GM18517 (cell line): ENCODE results near the gene NDRG3.
"Not testable (repeated sequence)": the region's sequence is repeated elsewhere in the genome, so short reads cannot be mapped to it uniquely, and the experiment has no call there.

Experiments used
- ATAC-seq: cut with Tn5 transposase; IDR thresholded peaks from one replicate; pipeline ENCODE4 v1.9.1; 2021; ENCODE audit warnings: mild to moderate bottlenecking, moderate library complexity; ENCODE audit not compliant: unreplicated experiment

Gene NDRG3

GRCh38 chr20:36646678-36647077 is 99.2 kb downstream of the NDRG3 start:
- no peak for ATAC-seq

GRCh38 chr20:36645998-36646397 is 99.9 kb downstream of the NDRG3 start, which contains the start of gene SLA2:
Gene SLA2 (minus strand): TSS chr20:36646196. CDS start chr20:36641335, 4,861 bp downstream.
- no peak for ATAC-seq

GRCh38 chr20:36645353-36645752 is 100.5 kb downstream of the NDRG3 start:
- ATAC-seq: no peak

GRCh38 chr20:36644706-36645095 is 101.2 kb downstream of the NDRG3 start:
- ATAC-seq: no peak

GRCh38 chr20:36644032-36644705 is 101.7 kb downstream of the NDRG3 start:
- ATAC-seq: no peak

- no peak for ATAC-seq
These were observed 103.8 kb downstream of the NDRG3 start for GRCh38 chr20:36642136-36642535.

GRCh38 chr20:36641506-36641843 is 104.4 kb downstream of the NDRG3 start:
- ATAC-seq: no peak

- not testable (repeated sequence) for ATAC-seq
These were observed 107.0 kb downstream of the NDRG3 start for GRCh38 chr20:36638876-36639400.

- ATAC-seq: no peak
These were observed 111.5 kb downstream of the NDRG3 start for GRCh38 chr20:36634342-36634741.

GRCh38 chr20:36633285-36633772 is 112.6 kb downstream of the NDRG3 start:
- no peak for ATAC-seq

GRCh38 chr20:36632487-36633284 is 113.2 kb downstream of the NDRG3 start:
- ATAC-seq: no peak

GRCh38 chr20:36632147-36632486 is 113.8 kb downstream of the NDRG3 start:
- ATAC-seq: no peak

GRCh38 chr20:36631646-36632045 is 114.2 kb downstream of the NDRG3 start:
- ATAC-seq: no peak

- ATAC-seq: no peak
These were observed 115.9 kb downstream of the NDRG3 start for GRCh38 chr20:36629719-36630681.

GRCh38 chr20:36628076-36628475 is 117.8 kb downstream of the NDRG3 start:
- no peak for ATAC-seq

GRCh38 chr20:36624944-36625324 is 121.0 kb downstream of the NDRG3 start:
- ATAC-seq: no peak

- ATAC-seq: no peak
These were observed 121.6 kb downstream of the NDRG3 start for GRCh38 chr20:36624068-36624943.

GRCh38 chr20:36623444-36623843 is 122.4 kb downstream of the NDRG3 start:
- ATAC-seq: no peak

GRCh38 chr20:36620917-36621316 is 125.0 kb downstream of the NDRG3 start:
- no peak for ATAC-seq
